K562 (cell line): ENCODE measurements around the gene DGKE. TPM values are rescaled to one million over a fixed set of nuclear protein-coding genes. Genes with fewer than 3 reads are reported as not detected.

Experiments
- CSDE1 ChIP-seq, 2 experiments: fragments of 450-650 bp; IDR thresholded peaks; 2 replicates each; pipeline ENCODE4 v1.6.1; 2016; ENCODE audit warnings: mild to moderate bottlenecking in 1 of 2
- FOS ChIP-seq: IDR thresholded peaks from 3 replicates; pipeline ENCODE4 v1.6.1; 2011; ENCODE audit not compliant: insufficient read length; ENCODE audit errors: extremely low read depth
- FUS ChIP-seq: fragments of 200-400 bp; formaldehyde crosslinking; optimal IDR thresholded peaks from 2 replicates; pipeline ENCODE3; 2017; ENCODE audit warnings: low read depth, low read length
- GTF2B ChIP-seq: IDR thresholded peaks from 2 replicates; pipeline ENCODE4 v1.6.1; 2011; ENCODE audit not compliant: insufficient read length; ENCODE audit errors: extremely low read depth
- HDGF ChIP-seq: fragments of 450-650 bp; IDR thresholded peaks from 2 replicates; pipeline ENCODE4 v1.6.1; 2016
- KLF10 ChIP-seq: fragments of 250-450 bp; sonication (Bioruptor Pico); IDR thresholded peaks from 2 replicates; pipeline ENCODE4 v1.6.1; 2021; ENCODE audit warnings: matching md5 sums
- NCOR1 ChIP-seq: fragments of 450-650 bp; IDR thresholded peaks from 2 replicates; pipeline ENCODE4 v1.6.1; 2016; ENCODE audit warnings: mild to moderate bottlenecking, moderate library complexity
- NFE2L1 ChIP-seq: fragments of 450-650 bp; IDR thresholded peaks from 2 replicates; pipeline ENCODE4 v1.6.1; 2016; ENCODE audit warnings: missing genetic modification characterization, low read depth, mild to moderate bottlenecking, missing compliant biosample characterization, moderate library complexity, borderline replicate concordance
- NR1H2 ChIP-seq: sonication (generic); formaldehyde crosslinking; IDR thresholded peaks from 2 replicates; pipeline ENCODE4 v1.4.0; 2020; ENCODE audit warnings: mild to moderate bottlenecking, missing genetic modification reagents
- POLR2G ChIP-seq: fragments of 200-400 bp; formaldehyde crosslinking; IDR thresholded peaks from 2 replicates; pipeline ENCODE4 v1.6.1; 2017; ENCODE audit warnings: low read depth, mild to moderate bottlenecking, antibody characterized with exemption, low read length, moderate library complexity
- RBFOX2 ChIP-seq: fragments of 200-400 bp; formaldehyde crosslinking; IDR thresholded peaks from 2 replicates; pipeline ENCODE4 v1.6.1; 2017; ENCODE audit warnings: low read depth, mild to moderate bottlenecking, low read length, moderate library complexity
- RFX1 ChIP-seq: fragments of 450-650 bp; IDR thresholded peaks from 2 replicates; pipeline ENCODE4 v1.6.1; 2016; ENCODE audit warnings: mild to moderate bottlenecking, moderate library complexity
- SIX5 ChIP-seq, 2 experiments: IDR thresholded peaks; 2 replicates each; pipeline ENCODE4 v1.6.1; 2011; ENCODE audit warnings: low read length in 2 of 2, borderline replicate concordance in 1 of 2, low read depth in 1 of 2, mild to moderate bottlenecking in 1 of 2, moderate library complexity in 1 of 2; ENCODE audit not compliant: insufficient read depth in 1 of 2
- SMAD1 ChIP-seq: fragments of 150-350 bp; IDR thresholded peaks from 2 replicates; pipeline ENCODE4 v1.6.1; 2014; ENCODE audit warnings: low read length, low read depth; ENCODE audit not compliant: partially characterized antibody
- SMARCB1 ChIP-seq: IDR thresholded peaks from 2 replicates; pipeline ENCODE4 v1.6.1; 2011; ENCODE audit warnings: improper control_type of control experiment, low read depth; ENCODE audit not compliant: insufficient read length
- TARDBP ChIP-seq: fragments of 450-650 bp; IDR thresholded peaks from 2 replicates; pipeline ENCODE4 v1.6.1; 2016
- TBP ChIP-seq: optimal IDR thresholded peaks from 2 replicates; pipeline ENCODE3; 2011; ENCODE audit warnings: low read depth, low read length, improper control_type of control experiment
- TCF7 ChIP-seq: sonication (generic); IDR thresholded peaks from 2 replicates; pipeline ENCODE4 v1.6.1; 2016; ENCODE audit warnings: antibody characterized with exemption, borderline replicate concordance
- TFAP4 ChIP-seq: sonication (generic); formaldehyde crosslinking; IDR thresholded peaks from 2 replicates; pipeline ENCODE4 v1.8.0; 2022; ENCODE audit warnings: missing genetic modification reagents, mild to moderate bottlenecking, moderate library complexity, borderline replicate concordance
- TGIF2 ChIP-seq: sonication (generic); formaldehyde crosslinking; IDR thresholded peaks from 2 replicates; pipeline ENCODE4 v1.8.1; 2022; ENCODE audit warnings: mild to moderate bottlenecking, missing genetic modification reagents, moderate library complexity
- USF1 ChIP-seq: sonication (generic); formaldehyde crosslinking; IDR thresholded peaks from 2 replicates; pipeline ENCODE4 v1.9.0; 2022; ENCODE audit warnings: mild to moderate bottlenecking, missing genetic modification reagents
- ZNF133 ChIP-seq: fragments of 250-450 bp; sonication (Bioruptor Pico); IDR thresholded peaks from 2 replicates; pipeline ENCODE4 v1.4.0; 2020; ENCODE audit warnings: mild to moderate bottlenecking
- ZNF239 ChIP-seq: fragments of 250-450 bp; sonication (Bioruptor Pico); IDR thresholded peaks from 2 replicates; pipeline ENCODE4 v1.4.0; 2020; ENCODE audit warnings: mild to moderate bottlenecking
- ZNF347 ChIP-seq: fragments of 450-650 bp; formaldehyde crosslinking; IDR thresholded peaks from 2 replicates; pipeline ENCODE4 v1.4.0; 2020; ENCODE audit warnings: low read depth, mild to moderate bottlenecking, moderate library complexity
- ZNF436 ChIP-seq: fragments of 250-450, 450-650 bp; sonication (Bioruptor Pico); formaldehyde crosslinking; IDR thresholded peaks from 2 replicates; pipeline ENCODE4 v1.7.0; 2020; ENCODE audit warnings: mild to moderate bottlenecking
- ZNF717 ChIP-seq: fragments of 250-450 bp; sonication (Bioruptor Pico); IDR thresholded peaks from 2 replicates; pipeline ENCODE4 v1.5.0; 2021
- polyA plus RNA-seq, 8 experiments: library from polyadenylated mRNA; depleted of rRNA in 4 of 8; stranded (reverse) in 5 of 8; unstranded in 3 of 8; fragments of >200 nt; fragmentation: Nextera tagmentation in 2 of 8; fragmentation: Illumina TruSeq in 1 of 8; extraction: Ambion mirVana in 2 of 8; extraction: Trizol in 1 of 8; gene quantifications; 2 replicates each; pipeline versions ENCODE4 v1.2.1 to v1.2.3, GENCODE V29; 2011 to 2014; ENCODE audit warnings: inconsistent platforms in 1 of 8, missing spikeins in 1 of 8
- total RNA-seq, 7 experiments: library from RNA; depleted of rRNA in 6 of 7; stranded (reverse); fragments of >200 nt in 6 of 7; fragmentation: Illumina TruSeq in 2 of 7; extraction: Trizol in 2 of 7; gene quantifications; 2 replicates each; pipeline versions ENCODE4 v1.2.1 to v1.2.3, GENCODE V29; 2011 to 2021; ENCODE audit warnings: low replicate concordance in 1 of 7
- TF ChIP-seq, protein P1 (sequence below): fragments of 450-650 bp; formaldehyde crosslinking; IDR thresholded peaks from 2 replicates; pipeline ENCODE4 v1.4.0; 2022; ENCODE audit warnings: missing genetic modification characterization

DGKE gene
- total and polyA plus RNA-seq, 9 of the 15 experiments (the other 6 are each of a cell fraction or from before 2014, with no cell fraction given) = 1.3 to 9.9 (median 5.9) TPM

- TF ChIP-seq USF1 (CRISPR knock-in tag) = peak; percentile 98
- TF ChIP-seq HDGF = no peak
- TF ChIP-seq TGIF2 (CRISPR knock-in tag) = no peak
- peak; percentile 35 for TF ChIP-seq GTF2B
- no peak for TF ChIP-seq SMARCB1
- no peak for TF ChIP-seq ZNF133 (CRISPR knock-in tag)
- no peak for TF ChIP-seq ZNF717 (CRISPR knock-in tag)
- no peak for TF ChIP-seq KLF10 (CRISPR knock-in tag)
- no peak for TF ChIP-seq NFE2L1 (tag)
- no peak for TF ChIP-seq TCF7
- TF ChIP-seq ZNF436 (CRISPR knock-in tag) = no peak
- TF ChIP-seq TARDBP = no peak
- peak; percentile 87; the same call in 1 of the 2 replicates for TF ChIP-seq NR1H2 (CRISPR knock-in tag)
- no peak for TF ChIP-seq SIX5 (IDR thresholded peaks at IDR 0.05; ENCODE audit: borderline replicate concordance in 1 of 2, insufficient read depth in 1 of 2, low read depth in 1 of 2, low read length in 2 of 2)
- no peak for TF ChIP-seq RFX1
- TF ChIP-seq SMAD1 = peak; percentile 83
- TF ChIP-seq ZNF239 (CRISPR knock-in tag) = no peak; the same call in 1 of the 2 replicates
- no peak for TF ChIP-seq FUS
- TF ChIP-seq TBP = peak; percentile 97
- TF ChIP-seq NCOR1 = 0 out of 2 replicates have a peak, but pooled peaks have one; percentile 16
- TF ChIP-seq RBFOX2 = peak; percentile 100
- TF ChIP-seq TFAP4 (CRISPR knock-in tag) = no peak; the same call in 1 of the 2 replicates
- TF ChIP-seq CSDE1 (IDR thresholded peaks at IDR 0.05) = no peak
- TF ChIP-seq FOS = no peak
- TF ChIP-seq POLR2G = peak; percentile 100
- TF ChIP-seq ZNF347 (CRISPR knock-in tag) = no peak
- TF ChIP-seq, protein P1, sequence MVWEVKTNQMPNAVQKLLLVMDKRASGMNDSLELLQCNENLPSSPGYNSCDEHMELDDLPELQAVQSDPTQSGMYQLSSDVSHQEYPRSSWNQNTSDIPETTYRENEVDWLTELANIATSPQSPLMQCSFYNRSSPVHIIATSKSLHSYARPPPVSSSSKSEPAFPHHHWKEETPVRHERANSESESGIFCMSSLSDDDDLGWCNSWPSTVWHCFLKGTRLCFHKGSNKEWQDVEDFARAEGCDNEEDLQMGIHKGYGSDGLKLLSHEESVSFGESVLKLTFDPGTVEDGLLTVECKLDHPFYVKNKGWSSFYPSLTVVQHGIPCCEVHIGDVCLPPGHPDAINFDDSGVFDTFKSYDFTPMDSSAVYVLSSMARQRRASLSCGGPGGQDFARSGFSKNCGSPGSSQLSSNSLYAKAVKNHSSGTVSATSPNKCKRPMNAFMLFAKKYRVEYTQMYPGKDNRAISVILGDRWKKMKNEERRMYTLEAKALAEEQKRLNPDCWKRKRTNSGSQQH (CRISPR knock-in tag) = 0 out of 2 replicates have a peak, but pooled peaks have one; percentile 42
Observed at GRCh38 chr17:56913867-56914580, 80.1 kb downstream of the DGKE start, which contains the start of gene TRIM25 (continued).
